A549 (cell line): ENCODE measurements around the gene RGSL1.
"Not testable (repeated sequence)": the region's sequence is repeated elsewhere in the genome, so short reads cannot be mapped to it uniquely, and the experiment has no call there.

Experiments
- BCL3 ChIP-seq: fragments of >200 bp; sonication (Bioruptor Twin); formaldehyde crosslinking; IDR thresholded peaks from 3 replicates; pipeline ENCODE4 v1.6.1; 2016
- KDM1A ChIP-seq: fragments of 200-600 bp; sonication (generic); IDR thresholded peaks from 2 replicates; pipeline ENCODE4 v1.6.1; 2016; ENCODE audit warnings: low read depth, mild to moderate bottlenecking
- NR3C1 ChIP-seq: fragments of >200 bp; sonication (Bioruptor Twin); formaldehyde crosslinking; IDR thresholded peaks from 3 replicates; pipeline ENCODE4 v1.6.1; 2017
- POLR2A ChIP-seq: IDR thresholded peaks from 2 replicates; pipeline ENCODE4 v1.6.1; 2012; ENCODE audit warnings: mild to moderate bottlenecking, low read length
- RFX5 ChIP-seq: fragments of 450-650 bp; IDR thresholded peaks from 2 replicates; pipeline ENCODE4 v1.7.1; 2014; ENCODE audit warnings: antibody characterized with exemption, mild to moderate bottlenecking, moderate library complexity
- SMC3 ChIP-seq: fragments of >200 bp; sonication (Bioruptor Twin); formaldehyde crosslinking; IDR thresholded peaks from 3 replicates; pipeline ENCODE4 v1.6.1; 2018; ENCODE audit warnings: inconsistent platforms
- TF ChIP-seq, protein P1 (sequence below): fragments of >200 bp; sonication (Bioruptor Twin); formaldehyde crosslinking; IDR thresholded peaks from 3 replicates; pipeline ENCODE4 v1.5.1; 2016
- TF ChIP-seq, protein P2 (sequence below): fragments of 150-350 bp; IDR thresholded peaks from 2 replicates; pipeline ENCODE4 v1.6.1; 2014; ENCODE audit warnings: low read depth, mild to moderate bottlenecking, low read length

GRCh38 chr1:182528206-182528605, 78.3 kb downstream of the RGSL1 start:
- TF ChIP-seq, protein P1, sequence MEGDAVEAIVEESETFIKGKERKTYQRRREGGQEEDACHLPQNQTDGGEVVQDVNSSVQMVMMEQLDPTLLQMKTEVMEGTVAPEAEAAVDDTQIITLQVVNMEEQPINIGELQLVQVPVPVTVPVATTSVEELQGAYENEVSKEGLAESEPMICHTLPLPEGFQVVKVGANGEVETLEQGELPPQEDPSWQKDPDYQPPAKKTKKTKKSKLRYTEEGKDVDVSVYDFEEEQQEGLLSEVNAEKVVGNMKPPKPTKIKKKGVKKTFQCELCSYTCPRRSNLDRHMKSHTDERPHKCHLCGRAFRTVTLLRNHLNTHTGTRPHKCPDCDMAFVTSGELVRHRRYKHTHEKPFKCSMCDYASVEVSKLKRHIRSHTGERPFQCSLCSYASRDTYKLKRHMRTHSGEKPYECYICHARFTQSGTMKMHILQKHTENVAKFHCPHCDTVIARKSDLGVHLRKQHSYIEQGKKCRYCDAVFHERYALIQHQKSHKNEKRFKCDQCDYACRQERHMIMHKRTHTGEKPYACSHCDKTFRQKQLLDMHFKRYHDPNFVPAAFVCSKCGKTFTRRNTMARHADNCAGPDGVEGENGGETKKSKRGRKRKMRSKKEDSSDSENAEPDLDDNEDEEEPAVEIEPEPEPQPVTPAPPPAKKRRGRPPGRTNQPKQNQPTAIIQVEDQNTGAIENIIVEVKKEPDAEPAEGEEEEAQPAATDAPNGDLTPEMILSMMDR = not testable (repeated sequence)
- not testable (repeated sequence) for TF ChIP-seq BCL3, POLR2A, KDM1A, NR3C1, SMC3, RFX5
- TF ChIP-seq, protein P2, sequence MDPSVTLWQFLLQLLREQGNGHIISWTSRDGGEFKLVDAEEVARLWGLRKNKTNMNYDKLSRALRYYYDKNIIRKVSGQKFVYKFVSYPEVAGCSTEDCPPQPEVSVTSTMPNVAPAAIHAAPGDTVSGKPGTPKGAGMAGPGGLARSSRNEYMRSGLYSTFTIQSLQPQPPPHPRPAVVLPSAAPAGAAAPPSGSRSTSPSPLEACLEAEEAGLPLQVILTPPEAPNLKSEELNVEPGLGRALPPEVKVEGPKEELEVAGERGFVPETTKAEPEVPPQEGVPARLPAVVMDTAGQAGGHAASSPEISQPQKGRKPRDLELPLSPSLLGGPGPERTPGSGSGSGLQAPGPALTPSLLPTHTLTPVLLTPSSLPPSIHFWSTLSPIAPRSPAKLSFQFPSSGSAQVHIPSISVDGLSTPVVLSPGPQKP = not testable (repeated sequence)
